IPS-15b (cell line): ENCODE results near the gene THRB.

Experiments used
- H3K27me3 ChIP-seq: one replicate; pipeline ENCODE4 v1.6.1; 2013; ENCODE audit warnings: low read length; ENCODE audit not compliant: control insufficient read depth, insufficient read depth
- H3K36me3 ChIP-seq: one replicate; pipeline ENCODE4 v1.6.1; 2013; ENCODE audit warnings: low read length; ENCODE audit not compliant: control insufficient read depth, insufficient read depth
- H3K4me1 ChIP-seq: one replicate; pipeline ENCODE4 v1.6.1; 2013; ENCODE audit warnings: mild to moderate bottlenecking, low read length; ENCODE audit not compliant: control insufficient read depth, insufficient read depth
- H3K4me3 ChIP-seq: one replicate; pipeline ENCODE4 v1.5.1; 2013; ENCODE audit warnings: low read depth, low read length
- H3K9ac ChIP-seq: one replicate; pipeline ENCODE4 v1.6.1; 2013; ENCODE audit warnings: low read depth, mild to moderate bottlenecking, low read length
- H3K9me3 ChIP-seq: one replicate; pipeline ENCODE4 v1.6.1; 2013; ENCODE audit warnings: mild to moderate bottlenecking, low read length; ENCODE audit not compliant: control insufficient read depth, insufficient read depth

The THRB gene

GRCh38 chr3:24379936-24380335, 114.7 kb downstream of the THRB start:
- H3K27me3 ChIP-seq: no peaks in the 10 kb centered on the region
- no peaks in the 10 kb centered on the region for H3K9me3 ChIP-seq
- no peak overlapping the region for H3K4me3 ChIP-seq
- H3K36me3 ChIP-seq: no peaks in the 10 kb centered on the region
- no peaks in the 10 kb centered on the region for H3K4me1 ChIP-seq
- H3K9ac ChIP-seq: no peak overlapping the region

GRCh38 chr3:24378313-24378712, 116.3 kb downstream of the THRB start:
- Histone ChIP-seq H3K4me3 (no peak overlapping the region), H3K36me3 (no peaks in the 10 kb centered on the region), H3K4me1 (no peaks in the 10 kb centered on the region), H3K27me3 (no peaks in the 10 kb centered on the region), H3K9ac (no peak overlapping the region), H3K9me3 (no peaks in the 10 kb centered on the region)

GRCh38 chr3:24377218-24377993, 117.2 kb downstream of the THRB start:
- H3K4me1 ChIP-seq: no peaks in the 10 kb centered on the region
- H3K9ac ChIP-seq: no peak overlapping the region
- H3K4me3 ChIP-seq: no peak overlapping the region
- no peaks in the 10 kb centered on the region for H3K36me3 ChIP-seq
- no peaks in the 10 kb centered on the region for H3K27me3 ChIP-seq
- no peaks in the 10 kb centered on the region for H3K9me3 ChIP-seq

GRCh38 chr3:24375947-24376384, 118.7 kb downstream of the THRB start:
- no peaks in the 10 kb centered on the region for H3K36me3 ChIP-seq
- H3K4me1 ChIP-seq: no peaks in the 10 kb centered on the region
- no peaks in the 10 kb centered on the region for H3K9me3 ChIP-seq
- H3K27me3 ChIP-seq: no peaks in the 10 kb centered on the region
- no peak overlapping the region for H3K4me3 ChIP-seq
- H3K9ac ChIP-seq: no peak overlapping the region

GRCh38 chr3:24374801-24375200, 119.8 kb downstream of the THRB start:
- Histone ChIP-seq H3K9ac (no peak overlapping the region), H3K4me3 (no peak overlapping the region), H3K27me3 (no peaks in the 10 kb centered on the region), H3K36me3 (no peaks in the 10 kb centered on the region), H3K9me3 (no peaks in the 10 kb centered on the region), H3K4me1 (no peaks in the 10 kb centered on the region)

GRCh38 chr3:24373198-24373959, 121.3 kb downstream of the THRB start:
- Histone ChIP-seq H3K4me3 (no peak overlapping the region), H3K4me1 (no peaks in the 10 kb centered on the region), H3K9ac (no peak overlapping the region), H3K36me3 (no peaks in the 10 kb centered on the region), H3K9me3 (no peaks in the 10 kb centered on the region), H3K27me3 (no peaks in the 10 kb centered on the region)

GRCh38 chr3:24372559-24373197, 122.0 kb downstream of the THRB start:
- H3K9me3 ChIP-seq: no peaks in the 10 kb centered on the region
- H3K9ac ChIP-seq: no peak overlapping the region
- no peaks in the 10 kb centered on the region for H3K27me3 ChIP-seq
- no peaks in the 10 kb centered on the region for H3K4me1 ChIP-seq
- no peaks in the 10 kb centered on the region for H3K36me3 ChIP-seq
- no peak overlapping the region for H3K4me3 ChIP-seq

GRCh38 chr3:24370352-24371090, 124.1 kb downstream of the THRB start:
- Histone ChIP-seq H3K4me3 (no peak overlapping the region), H3K36me3 (no peaks in the 10 kb centered on the region), H3K27me3 (no peaks in the 10 kb centered on the region), H3K9ac (no peak overlapping the region), H3K9me3 (no peaks in the 10 kb centered on the region), H3K4me1 (no peaks in the 10 kb centered on the region)

- H3K9ac ChIP-seq: no peak overlapping the region
- H3K36me3 ChIP-seq: no peaks in the 10 kb centered on the region
- H3K4me1 ChIP-seq: no peaks in the 10 kb centered on the region
- H3K4me3 ChIP-seq: no peak overlapping the region
- H3K27me3 ChIP-seq: no peaks in the 10 kb centered on the region
- H3K9me3 ChIP-seq: no peaks in the 10 kb centered on the region
Measured at GRCh38 chr3:24368605-24369004, 126.0 kb downstream of the THRB start.

GRCh38 chr3:24367664-24368264, 126.9 kb downstream of the THRB start:
- Histone ChIP-seq H3K36me3 (no peaks in the 10 kb centered on the region), H3K9ac (no peak overlapping the region), H3K27me3 (no peaks in the 10 kb centered on the region), H3K4me3 (no peak overlapping the region), H3K4me1 (no peaks in the 10 kb centered on the region), H3K9me3 (no peaks in the 10 kb centered on the region)

GRCh38 chr3:24367216-24367615, 127.4 kb downstream of the THRB start:
- H3K4me1 ChIP-seq: no peaks in the 10 kb centered on the region
- no peaks in the 10 kb centered on the region for H3K9me3 ChIP-seq
- no peaks in the 10 kb centered on the region for H3K36me3 ChIP-seq
- H3K4me3 ChIP-seq: no peak overlapping the region
- no peaks in the 10 kb centered on the region for H3K27me3 ChIP-seq
- no peak overlapping the region for H3K9ac ChIP-seq
